Liver (tissue), 9 donors: ENCODE results near the gene FNBP1. TPM values are rescaled to one million over a fixed set of nuclear protein-coding genes. Genes with fewer than 3 reads are reported as not detected.

ENCODE experiments used
- DNase-seq: peaks from one replicate; pipeline ENCODE4 v3.0.0-alpha.2; 2017; ENCODE audit warnings: low spot score
- H3K27ac ChIP-seq, 2 donors: one replicate each; pipeline ENCODE4 v1.7.0; 2013; ENCODE audit warnings: inconsistent platforms in 2 of 2, low read length in 2 of 2, control low read depth in 1 of 2, low read depth in 1 of 2, mild to moderate bottlenecking in 1 of 2
- H3K27me3 ChIP-seq, 4 donors: one replicate each; pipeline versions ENCODE4 v1.6.1 to v1.7.0; 2013; ENCODE audit warnings: low read length in 3 of 4, inconsistent platforms in 1 of 4, mild to moderate bottlenecking in 1 of 4, moderate library complexity in 1 of 4; ENCODE audit not compliant: control insufficient read depth in 4 of 4, insufficient read depth in 4 of 4
- H3K36me3 ChIP-seq, 4 donors: one replicate each; pipeline versions ENCODE4 v1.6.1 to v1.7.0; 2013; ENCODE audit warnings: low read length in 3 of 4, mild to moderate bottlenecking in 3 of 4, low read depth in 1 of 4, moderate library complexity in 1 of 4; ENCODE audit not compliant: control insufficient read depth in 4 of 4, insufficient read depth in 3 of 4
- H3K4me1 ChIP-seq, 4 donors: one replicate each; pipeline versions ENCODE4 v1.6.1 to v1.7.0; 2013; ENCODE audit warnings: low read length in 3 of 4, mild to moderate bottlenecking in 3 of 4, moderate library complexity in 1 of 4; ENCODE audit not compliant: control insufficient read depth in 4 of 4, insufficient read depth in 4 of 4
- H3K4me3 ChIP-seq, 3 donors: one replicate each; pipeline versions ENCODE4 v1.6.1 to v1.7.0; 2013; ENCODE audit warnings: low read length in 3 of 3, control low read depth in 1 of 3, low read depth in 1 of 3, mild to moderate bottlenecking in 1 of 3
- H3K9ac ChIP-seq, 2 donors: one replicate each; pipeline ENCODE4 v1.7.0; 2013; ENCODE audit warnings: low read length in 2 of 2, mild to moderate bottlenecking in 2 of 2, moderate library complexity in 2 of 2, control low read depth in 1 of 2, low read depth in 1 of 2
- H3K9me3 ChIP-seq, 4 donors: one replicate each; pipeline versions ENCODE4 v1.6.1 to v1.7.0; 2013; ENCODE audit warnings: low read length in 3 of 4; ENCODE audit not compliant: control insufficient read depth in 4 of 4
- EGR1 ChIP-seq, 2 donors: IDR thresholded peaks; 2 replicates each; pipeline ENCODE4 v1.6.1; 2016 to 2018; ENCODE audit warnings: antibody characterized with exemption in 2 of 2, low read depth in 2 of 2
- FOXA1 ChIP-seq: IDR thresholded peaks from 2 replicates; pipeline ENCODE4 v1.6.1; 2016; ENCODE audit warnings: antibody characterized with exemption
- FOXA2 ChIP-seq: IDR thresholded peaks from 2 replicates; pipeline ENCODE4 v1.6.1; 2016; ENCODE audit warnings: antibody characterized with exemption
- GABPA ChIP-seq, 2 donors: IDR thresholded peaks in 1 of 2; conservative IDR thresholded peaks in 1 of 2; 2 replicates each; pipeline ENCODE4 v1.6.1; 2016; ENCODE audit warnings: antibody characterized with exemption in 2 of 2, mild to moderate bottlenecking in 1 of 2, moderate library complexity in 1 of 2
- HNF4A ChIP-seq, 2 donors: conservative IDR thresholded peaks; 2 replicates each; pipeline ENCODE4 v1.6.1; 2016; ENCODE audit warnings: antibody characterized with exemption in 2 of 2, mild to moderate bottlenecking in 2 of 2
- HNF4G ChIP-seq: IDR thresholded peaks from 2 replicates; pipeline ENCODE4 v1.6.1; 2016; ENCODE audit warnings: antibody characterized with exemption
- JUND ChIP-seq, 2 donors: IDR thresholded peaks; 2 replicates each; pipeline ENCODE4 v1.6.1; 2016; ENCODE audit warnings: antibody characterized with exemption in 2 of 2
- NR2F2 ChIP-seq: IDR thresholded peaks from 2 replicates; pipeline ENCODE4 v1.6.1; 2016; ENCODE audit warnings: antibody characterized with exemption
- RAD21 ChIP-seq, 2 donors: IDR thresholded peaks; 2 replicates each; pipeline ENCODE4 v1.6.1; 2016; ENCODE audit warnings: antibody characterized with exemption in 2 of 2, mild to moderate bottlenecking in 2 of 2
- RXRA ChIP-seq, 2 donors: IDR thresholded peaks; 2 replicates each; pipeline ENCODE4 v1.6.1; 2017 to 2018; ENCODE audit warnings: antibody characterized with exemption in 2 of 2, mild to moderate bottlenecking in 1 of 2
- SP1 ChIP-seq: IDR thresholded peaks from 2 replicates; pipeline ENCODE4 v1.6.1; 2018; ENCODE audit warnings: antibody characterized with exemption, mild to moderate bottlenecking
- YY1 ChIP-seq: IDR thresholded peaks from 2 replicates; pipeline ENCODE4 v1.6.1; 2016; ENCODE audit warnings: antibody characterized with exemption, mild to moderate bottlenecking
- WGBS: extraction: QIAGEN DNeasy Blood & Tissue Kit; methylation state at CpG from one replicate; pipeline ENCODE4 v1.1.7; 2013; 5-methylcytosine and 5-hydroxymethylcytosine counted together
- polyA plus RNA-seq, 2 donors: library from polyadenylated mRNA; stranded (reverse) in 1 of 2; unstranded in 1 of 2; fragments of 200-250 nt in 1 of 2; fragments of >200 nt in 1 of 2; fragmentation: Nextera tagmentation in 1 of 2; extraction: Ambion mirVana in 1 of 2; gene quantifications; one replicate each; pipeline versions ENCODE4 v1.2.1 to v1.2.3, GENCODE V29; 2013 to 2015
- total RNA-seq, 2 donors: library from RNA; depleted of rRNA; stranded (reverse); fragments of >200 nt; gene quantifications; one replicate each; pipeline ENCODE4 v1.2.3, GENCODE V29; 2014
- TF ChIP-seq, protein P1 (sequence below): IDR thresholded peaks from 2 replicates; pipeline ENCODE4 v1.6.1; 2016; ENCODE audit warnings: antibody characterized with exemption, mild to moderate bottlenecking
- TF ChIP-seq, protein P2 (sequence below): IDR thresholded peaks from 2 replicates; pipeline ENCODE4 v1.6.1; 2016; ENCODE audit warnings: antibody characterized with exemption
- TF ChIP-seq, protein P3 (sequence below): IDR thresholded peaks from 2 replicates; pipeline ENCODE4 v1.6.1; 2016; ENCODE audit warnings: antibody characterized with exemption
- TF ChIP-seq, protein P4 (sequence below): IDR thresholded peaks from 2 replicates; pipeline ENCODE4 v1.6.1; 2016; ENCODE audit warnings: antibody characterized with exemption
- TF ChIP-seq, protein P5 (sequence below): fragments of 150-350 bp; IDR thresholded peaks from 2 replicates; pipeline ENCODE4 v1.5.1; 2017; ENCODE audit warnings: improper control_type of control experiment, low read depth, low read length; ENCODE audit not compliant: missing input control
- donor health status: healthy.
- donor health status: healthy.
- donor health status: healthy.
- donor health status: healthy.
- donor health status: healthy.

Gene FNBP1
- total and polyA plus RNA-seq, 4 donors: 6.6 to 15.6 (median 12.3) TPM

DNA sequence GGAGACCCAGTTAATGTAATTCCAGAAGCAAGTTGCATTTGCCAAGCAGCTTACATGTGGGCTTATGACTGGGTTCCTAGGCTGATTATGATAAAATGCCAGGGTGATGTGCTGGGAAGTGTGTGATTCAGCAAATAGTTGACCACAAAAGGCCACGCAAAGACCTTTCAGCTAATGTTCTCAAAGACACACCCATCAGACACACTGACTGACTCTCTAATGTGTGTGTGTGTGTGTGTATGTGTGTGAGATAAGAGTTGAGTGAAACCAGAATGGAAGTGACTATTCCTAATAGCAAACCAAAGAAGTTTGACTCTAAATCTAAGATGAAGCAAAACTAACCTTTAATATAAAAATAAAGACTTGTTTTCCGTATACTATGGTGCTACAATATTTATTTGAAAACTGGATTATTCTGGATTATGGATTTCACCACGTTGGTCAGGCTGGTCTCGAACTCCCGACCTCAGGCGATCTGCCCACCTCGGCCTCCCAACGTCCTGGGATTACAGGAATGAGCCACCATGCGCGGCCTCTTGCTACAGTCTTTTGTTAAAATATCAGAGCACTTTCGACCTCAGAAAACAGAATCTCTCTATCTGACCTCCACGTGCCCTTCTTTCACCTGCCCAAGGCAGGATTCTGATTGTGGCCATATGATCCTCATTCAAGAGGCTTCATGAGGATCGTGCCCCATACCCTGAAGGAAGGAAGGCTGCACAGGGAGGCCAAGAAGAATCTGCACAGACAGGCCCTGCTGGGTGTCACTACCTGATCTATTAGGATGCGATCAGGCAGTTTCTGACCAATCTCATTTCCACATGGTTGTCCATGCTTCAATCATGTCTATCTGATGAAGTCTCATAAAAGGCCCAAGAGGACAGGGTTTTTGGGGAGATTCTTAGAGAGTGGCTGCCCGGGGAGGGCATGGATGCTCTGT lies 132.1 kb downstream of the FNBP1 start:
- H3K27ac ChIP-seq: no peak overlapping the region
- H3K9ac ChIP-seq: no peak overlapping the region
- H3K9me3 ChIP-seq: no peaks in the 10 kb centered on the region
- no peak for DNase-seq
- WGBS: 89% methylated on average over 15 of the region's 15 CpGs
- TF ChIP-seq, protein P1, sequence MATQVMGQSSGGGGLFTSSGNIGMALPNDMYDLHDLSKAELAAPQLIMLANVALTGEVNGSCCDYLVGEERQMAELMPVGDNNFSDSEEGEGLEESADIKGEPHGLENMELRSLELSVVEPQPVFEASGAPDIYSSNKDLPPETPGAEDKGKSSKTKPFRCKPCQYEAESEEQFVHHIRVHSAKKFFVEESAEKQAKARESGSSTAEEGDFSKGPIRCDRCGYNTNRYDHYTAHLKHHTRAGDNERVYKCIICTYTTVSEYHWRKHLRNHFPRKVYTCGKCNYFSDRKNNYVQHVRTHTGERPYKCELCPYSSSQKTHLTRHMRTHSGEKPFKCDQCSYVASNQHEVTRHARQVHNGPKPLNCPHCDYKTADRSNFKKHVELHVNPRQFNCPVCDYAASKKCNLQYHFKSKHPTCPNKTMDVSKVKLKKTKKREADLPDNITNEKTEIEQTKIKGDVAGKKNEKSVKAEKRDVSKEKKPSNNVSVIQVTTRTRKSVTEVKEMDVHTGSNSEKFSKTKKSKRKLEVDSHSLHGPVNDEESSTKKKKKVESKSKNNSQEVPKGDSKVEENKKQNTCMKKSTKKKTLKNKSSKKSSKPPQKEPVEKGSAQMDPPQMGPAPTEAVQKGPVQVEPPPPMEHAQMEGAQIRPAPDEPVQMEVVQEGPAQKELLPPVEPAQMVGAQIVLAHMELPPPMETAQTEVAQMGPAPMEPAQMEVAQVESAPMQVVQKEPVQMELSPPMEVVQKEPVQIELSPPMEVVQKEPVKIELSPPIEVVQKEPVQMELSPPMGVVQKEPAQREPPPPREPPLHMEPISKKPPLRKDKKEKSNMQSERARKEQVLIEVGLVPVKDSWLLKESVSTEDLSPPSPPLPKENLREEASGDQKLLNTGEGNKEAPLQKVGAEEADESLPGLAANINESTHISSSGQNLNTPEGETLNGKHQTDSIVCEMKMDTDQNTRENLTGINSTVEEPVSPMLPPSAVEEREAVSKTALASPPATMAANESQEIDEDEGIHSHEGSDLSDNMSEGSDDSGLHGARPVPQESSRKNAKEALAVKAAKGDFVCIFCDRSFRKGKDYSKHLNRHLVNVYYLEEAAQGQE: no peak
- TF ChIP-seq, protein P2, sequence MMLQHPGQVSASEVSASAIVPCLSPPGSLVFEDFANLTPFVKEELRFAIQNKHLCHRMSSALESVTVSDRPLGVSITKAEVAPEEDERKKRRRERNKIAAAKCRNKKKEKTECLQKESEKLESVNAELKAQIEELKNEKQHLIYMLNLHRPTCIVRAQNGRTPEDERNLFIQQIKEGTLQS: no peak
- TF ChIP-seq RXRA (IDR thresholded peaks at IDR 0.05) (no peak), FOXA1 (no peak), GABPA (IDR thresholded peaks at IDR 0.05 in 1 of 2, conservative IDR thresholded peaks at IDR 0.05 in 1 of 2) (no peak), EGR1 (IDR thresholded peaks at IDR 0.05; ENCODE audit: low read depth in 2 of 2) (no peak), YY1 (no peak), JUND (IDR thresholded peaks at IDR 0.05) (no peak), FOXA2 (no peak), NR2F2 (no peak), SP1 (no peak), HNF4A (conservative IDR thresholded peaks at IDR 0.05) (no peak), RAD21 (IDR thresholded peaks at IDR 0.05) (no peak), HNF4G (no peak)
- TF ChIP-seq, protein P3, sequence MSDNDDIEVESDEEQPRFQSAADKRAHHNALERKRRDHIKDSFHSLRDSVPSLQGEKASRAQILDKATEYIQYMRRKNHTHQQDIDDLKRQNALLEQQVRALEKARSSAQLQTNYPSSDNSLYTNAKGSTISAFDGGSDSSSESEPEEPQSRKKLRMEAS: no peak
- TF ChIP-seq, protein P4, sequence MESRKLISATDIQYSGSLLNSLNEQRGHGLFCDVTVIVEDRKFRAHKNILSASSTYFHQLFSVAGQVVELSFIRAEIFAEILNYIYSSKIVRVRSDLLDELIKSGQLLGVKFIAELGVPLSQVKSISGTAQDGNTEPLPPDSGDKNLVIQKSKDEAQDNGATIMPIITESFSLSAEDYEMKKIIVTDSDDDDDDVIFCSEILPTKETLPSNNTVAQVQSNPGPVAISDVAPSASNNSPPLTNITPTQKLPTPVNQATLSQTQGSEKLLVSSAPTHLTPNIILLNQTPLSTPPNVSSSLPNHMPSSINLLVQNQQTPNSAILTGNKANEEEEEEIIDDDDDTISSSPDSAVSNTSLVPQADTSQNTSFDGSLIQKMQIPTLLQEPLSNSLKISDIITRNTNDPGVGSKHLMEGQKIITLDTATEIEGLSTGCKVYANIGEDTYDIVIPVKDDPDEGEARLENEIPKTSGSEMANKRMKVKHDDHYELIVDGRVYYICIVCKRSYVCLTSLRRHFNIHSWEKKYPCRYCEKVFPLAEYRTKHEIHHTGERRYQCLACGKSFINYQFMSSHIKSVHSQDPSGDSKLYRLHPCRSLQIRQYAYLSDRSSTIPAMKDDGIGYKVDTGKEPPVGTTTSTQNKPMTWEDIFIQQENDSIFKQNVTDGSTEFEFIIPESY: no peak
- TF ChIP-seq, protein P5, sequence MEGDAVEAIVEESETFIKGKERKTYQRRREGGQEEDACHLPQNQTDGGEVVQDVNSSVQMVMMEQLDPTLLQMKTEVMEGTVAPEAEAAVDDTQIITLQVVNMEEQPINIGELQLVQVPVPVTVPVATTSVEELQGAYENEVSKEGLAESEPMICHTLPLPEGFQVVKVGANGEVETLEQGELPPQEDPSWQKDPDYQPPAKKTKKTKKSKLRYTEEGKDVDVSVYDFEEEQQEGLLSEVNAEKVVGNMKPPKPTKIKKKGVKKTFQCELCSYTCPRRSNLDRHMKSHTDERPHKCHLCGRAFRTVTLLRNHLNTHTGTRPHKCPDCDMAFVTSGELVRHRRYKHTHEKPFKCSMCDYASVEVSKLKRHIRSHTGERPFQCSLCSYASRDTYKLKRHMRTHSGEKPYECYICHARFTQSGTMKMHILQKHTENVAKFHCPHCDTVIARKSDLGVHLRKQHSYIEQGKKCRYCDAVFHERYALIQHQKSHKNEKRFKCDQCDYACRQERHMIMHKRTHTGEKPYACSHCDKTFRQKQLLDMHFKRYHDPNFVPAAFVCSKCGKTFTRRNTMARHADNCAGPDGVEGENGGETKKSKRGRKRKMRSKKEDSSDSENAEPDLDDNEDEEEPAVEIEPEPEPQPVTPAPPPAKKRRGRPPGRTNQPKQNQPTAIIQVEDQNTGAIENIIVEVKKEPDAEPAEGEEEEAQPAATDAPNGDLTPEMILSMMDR: no peak
- H3K4me3 ChIP-seq: no peak overlapping the region
- no peaks in the 10 kb centered on the region for H3K4me1 ChIP-seq
- no peaks in the 10 kb centered on the region for H3K27me3 ChIP-seq
- peaks cover 0 to 3% (median under 1%) of the 10 kb centered on the region in 4 donors for H3K36me3 ChIP-seq
